GM21825 (cell line): ENCODE data around the gene AMPD2.
A peak's percentile ranks its signal among the peaks of the same experiment; 100 is the strongest.

ENCODE experiments used
- ATAC-seq: cut with Tn5 transposase; IDR thresholded peaks from one replicate; pipeline ENCODE4 v1.9.1; 2021; ENCODE audit warnings: mild to moderate bottlenecking, moderate library complexity; ENCODE audit not compliant: unreplicated experiment

Gene AMPD2

DNA sequence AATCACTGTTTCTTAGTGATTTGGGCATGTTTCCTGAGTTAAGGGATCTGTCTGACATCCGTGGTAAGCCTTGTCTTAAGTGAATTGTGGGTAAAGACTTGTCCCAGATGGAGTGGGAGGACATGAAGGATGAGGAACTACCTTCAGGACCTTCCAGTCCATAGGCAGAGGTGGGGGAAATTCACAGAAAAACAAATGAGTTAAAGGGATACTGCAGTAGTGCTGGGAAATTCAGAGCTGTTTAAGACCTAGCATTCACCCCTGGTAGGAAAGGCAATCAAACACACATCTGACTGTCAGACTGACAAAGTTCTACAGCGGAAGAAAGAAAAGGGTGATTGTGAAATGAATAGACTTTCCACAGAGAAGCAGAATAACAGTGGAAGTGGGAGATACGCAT lies 3.2 kb upstream of the AMPD2 start:
- ATAC-seq: no peak

DNA sequence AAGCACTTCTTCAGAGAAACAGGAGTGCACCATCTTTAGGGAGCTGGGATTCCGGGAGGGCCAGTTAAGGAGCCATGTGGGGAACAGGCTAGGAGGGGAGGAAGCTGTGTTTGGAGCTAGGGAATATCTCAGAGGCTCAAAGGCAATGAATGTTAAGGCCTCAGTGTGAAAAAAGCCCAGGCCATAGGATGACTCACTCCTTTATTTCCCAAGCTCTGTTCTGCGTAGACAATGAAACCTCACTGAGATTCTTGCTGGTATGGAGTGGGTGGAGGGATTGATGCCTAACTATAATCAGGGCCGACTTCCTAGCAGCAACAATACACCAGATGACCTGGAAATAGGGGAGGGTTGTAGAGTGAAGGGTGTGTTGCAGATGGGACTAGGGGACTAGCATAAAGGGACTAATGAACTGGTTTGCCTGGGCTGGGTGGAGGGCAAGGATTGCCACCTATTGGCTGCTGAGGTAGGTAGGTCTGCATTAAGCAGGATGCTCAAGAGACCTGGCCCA lies 2.3 kb upstream of the AMPD2 start:
- ATAC-seq: no peak

DNA sequence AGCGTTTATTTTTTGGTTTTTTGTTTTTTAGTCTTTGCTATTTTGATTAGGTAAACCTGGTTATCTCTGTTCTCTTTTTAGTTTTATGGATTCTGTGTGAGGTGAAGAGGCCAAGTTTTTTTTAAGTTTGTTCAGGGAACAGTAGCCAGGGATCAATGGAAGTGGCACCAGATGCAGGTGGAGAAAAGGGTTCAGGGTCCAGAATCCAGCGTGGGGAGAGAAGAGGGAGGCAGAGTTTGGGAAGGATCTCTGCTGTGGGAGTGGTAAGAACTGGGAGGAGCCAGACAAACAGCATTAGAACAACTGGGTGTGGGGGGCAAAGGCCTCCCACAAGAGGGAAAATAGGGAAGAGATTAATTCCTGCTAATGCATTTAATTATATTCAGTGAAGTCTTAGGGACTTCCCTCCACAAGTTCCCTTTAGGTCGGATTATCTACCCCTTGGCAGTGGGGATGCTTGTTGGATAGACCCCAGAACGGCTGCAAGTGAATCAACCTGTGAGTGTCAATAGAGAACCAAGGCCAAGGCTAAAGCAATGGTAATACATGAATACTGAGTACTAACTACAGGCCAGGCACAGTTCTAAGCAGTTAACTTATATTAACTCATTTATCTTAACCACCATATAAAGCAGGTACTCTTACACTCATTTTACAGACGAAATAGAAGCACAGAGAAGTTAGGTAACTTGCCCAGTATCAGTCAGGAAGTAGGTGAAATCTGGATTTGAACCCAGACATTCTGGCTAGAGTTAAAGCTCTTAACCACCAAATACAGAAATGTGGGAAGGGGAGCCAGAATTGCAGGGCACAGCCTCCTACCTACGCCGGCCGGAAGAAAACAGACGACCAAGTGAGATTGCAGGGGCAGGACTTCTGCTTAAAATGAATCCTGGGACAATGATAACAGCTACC lies 719 bp upstream of the AMPD2 start:
- ATAC-seq: no peak

DNA sequence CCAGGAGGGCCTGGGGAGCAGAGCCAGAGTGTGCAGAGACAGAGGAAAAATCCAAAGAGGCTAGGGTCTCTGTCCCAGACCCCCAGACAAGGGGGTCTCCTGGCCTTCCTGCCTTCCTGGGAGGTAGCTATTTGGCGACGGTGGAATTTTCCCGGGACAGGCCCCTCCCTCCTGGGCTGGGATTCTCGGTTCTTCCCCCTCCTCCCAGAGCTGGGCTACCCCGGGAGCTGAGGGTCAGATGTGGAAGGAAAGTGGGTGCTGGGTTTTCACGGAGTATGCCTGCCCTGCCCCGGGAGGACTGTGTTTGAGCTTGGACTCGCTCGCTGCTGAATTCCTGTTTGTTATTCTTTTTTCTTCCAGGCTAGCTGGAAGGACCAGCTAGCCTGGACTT lies 759 bp downstream of the AMPD2 start:
- no peak for ATAC-seq

DNA sequence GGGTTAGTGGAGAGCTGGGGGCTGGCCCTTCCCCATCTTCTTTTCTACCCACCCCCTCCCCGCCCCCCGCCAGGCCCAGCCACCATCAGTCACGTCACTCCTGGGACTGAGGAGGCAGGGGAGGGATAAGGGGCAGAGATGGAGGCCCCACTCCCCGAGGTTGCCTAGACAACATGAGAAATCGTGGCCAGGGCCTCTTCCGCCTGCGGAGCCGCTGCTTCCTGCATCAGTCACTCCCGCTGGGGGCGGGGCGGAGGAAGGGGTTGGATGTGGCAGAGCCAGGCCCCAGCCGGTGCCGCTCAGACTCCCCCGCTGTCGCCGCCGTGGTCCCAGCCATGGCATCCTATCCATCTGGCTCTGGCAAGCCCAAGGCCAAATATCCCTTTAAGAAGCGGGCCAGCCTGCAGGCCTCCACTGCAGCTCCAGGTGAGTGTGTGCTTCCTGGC lies 1.2 kb downstream of the AMPD2 start:
- peak; percentile 66 for ATAC-seq

DNA sequence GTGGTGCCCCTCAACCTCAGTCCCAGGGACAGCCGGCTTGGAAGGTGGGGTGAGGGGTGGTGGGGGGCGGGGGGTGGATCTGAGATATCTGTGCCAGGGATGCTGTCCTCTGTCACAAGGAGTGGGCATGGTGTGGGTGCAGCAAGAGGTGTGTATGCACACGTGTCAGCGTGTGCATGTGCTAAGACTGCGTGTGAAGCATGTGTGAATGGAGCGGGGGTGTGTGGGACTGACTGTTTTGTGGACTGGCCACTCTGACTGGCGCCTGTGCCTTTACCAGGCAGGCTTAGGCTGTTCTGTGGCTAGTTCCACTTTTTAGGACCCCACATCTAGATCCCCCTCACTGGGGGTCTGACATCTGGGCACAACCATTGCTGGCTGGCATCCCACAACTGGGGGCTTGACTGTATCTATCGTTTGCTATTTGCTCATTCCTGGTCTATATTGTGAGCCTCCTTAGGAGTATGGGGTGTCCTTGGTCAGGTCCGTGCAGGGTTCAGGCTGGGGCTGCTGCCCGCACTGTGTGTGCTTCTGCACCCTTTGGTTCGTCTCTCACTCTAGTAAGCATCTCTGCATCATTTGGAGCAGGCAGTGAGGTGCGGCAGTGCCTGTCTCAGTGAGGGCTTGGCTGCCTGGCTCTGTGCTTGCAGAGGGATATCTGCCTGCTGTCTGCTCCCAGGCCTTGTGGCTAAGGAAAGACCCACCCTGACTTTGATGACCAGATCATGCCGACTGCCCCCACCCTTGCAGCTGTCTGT lies 1.9 kb downstream of the AMPD2 start:
- ATAC-seq: no peak

DNA sequence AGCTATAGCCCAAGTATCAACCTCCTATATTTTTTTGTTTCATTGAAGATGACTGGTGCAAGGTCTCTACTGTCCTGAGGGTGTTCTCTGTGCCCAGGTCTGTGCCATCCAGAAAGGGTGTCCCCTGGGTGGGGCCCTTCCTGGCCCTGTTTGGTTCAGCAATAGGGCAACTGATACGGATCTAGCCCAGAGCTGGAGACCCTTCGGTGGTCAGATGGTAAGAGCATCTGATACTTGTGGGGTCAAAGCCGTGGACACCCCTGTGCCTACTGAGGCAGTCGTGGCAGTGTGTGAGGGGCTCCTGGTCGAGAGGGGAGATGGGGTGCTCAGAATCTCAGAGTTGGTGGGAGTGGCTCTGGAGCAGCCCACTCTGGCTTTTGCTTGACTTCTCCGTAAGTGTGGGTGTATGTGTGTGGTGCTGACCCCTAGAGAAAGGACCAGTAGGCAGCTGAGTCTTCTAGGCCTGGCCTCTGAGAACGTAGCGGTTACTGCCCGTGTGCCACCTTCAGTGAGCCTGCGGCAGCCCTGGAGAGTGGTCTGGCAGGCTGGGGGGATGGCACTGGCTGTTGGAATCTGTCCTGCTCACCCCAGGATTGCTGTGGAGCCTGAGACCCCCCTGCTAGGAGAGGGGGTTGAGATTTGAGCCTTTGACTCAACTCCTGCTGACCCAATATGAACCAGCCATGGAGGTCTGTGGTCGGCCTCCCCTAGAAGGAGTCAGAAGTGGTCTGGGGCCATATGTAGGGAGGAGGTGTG lies 2.7 kb downstream of the AMPD2 start:
- no peak for ATAC-seq

DNA sequence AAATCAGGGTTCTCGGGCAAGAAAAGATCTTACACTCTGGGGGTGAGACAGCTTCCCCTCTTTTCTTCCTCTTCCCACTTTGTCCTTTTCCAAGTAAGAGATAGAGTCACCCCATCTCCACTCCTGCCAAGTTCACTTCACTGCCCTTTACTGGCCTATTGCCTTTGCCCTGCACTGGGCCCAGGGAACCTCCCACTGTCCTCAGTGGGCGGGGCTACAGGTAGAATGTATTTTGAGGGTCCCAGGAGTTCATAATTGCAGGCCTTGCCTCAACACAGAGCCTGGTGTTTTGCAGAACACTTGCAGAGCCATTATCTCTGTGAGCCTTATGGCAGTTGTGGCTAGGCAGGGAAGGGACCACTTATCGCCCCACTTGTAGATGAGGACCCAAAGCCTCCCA lies 3.3 kb downstream of the AMPD2 start:
- no peak for ATAC-seq

DNA sequence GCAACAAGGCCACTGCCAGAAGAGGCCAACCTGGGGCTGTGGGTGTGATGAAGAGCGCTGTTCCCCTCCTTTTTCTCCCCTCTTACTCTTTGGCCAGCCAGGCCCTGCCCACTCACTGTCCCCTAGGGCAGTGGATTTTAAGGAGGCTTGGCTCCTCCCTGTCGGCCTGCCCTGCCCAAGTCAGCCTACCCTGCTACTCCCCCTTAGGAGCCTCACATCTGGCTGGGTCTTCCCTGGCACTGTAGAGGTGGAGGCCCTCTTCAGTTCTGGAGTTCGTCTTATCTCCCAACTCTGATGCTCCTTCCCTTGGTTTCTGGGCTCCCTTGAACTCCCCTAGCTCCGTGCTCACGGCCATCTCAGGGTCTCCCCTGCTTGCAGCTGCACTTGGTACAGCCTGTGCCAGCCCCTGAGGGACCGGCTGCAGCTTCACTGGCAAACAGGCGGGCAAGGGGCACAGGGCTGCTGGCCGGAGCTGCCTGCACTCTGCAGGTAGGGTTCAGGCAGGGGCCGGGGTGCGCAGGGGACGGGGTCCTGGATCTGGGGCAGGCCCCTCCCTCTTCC lies 4.0 kb downstream of the AMPD2 start:
- no peak for ATAC-seq

DNA sequence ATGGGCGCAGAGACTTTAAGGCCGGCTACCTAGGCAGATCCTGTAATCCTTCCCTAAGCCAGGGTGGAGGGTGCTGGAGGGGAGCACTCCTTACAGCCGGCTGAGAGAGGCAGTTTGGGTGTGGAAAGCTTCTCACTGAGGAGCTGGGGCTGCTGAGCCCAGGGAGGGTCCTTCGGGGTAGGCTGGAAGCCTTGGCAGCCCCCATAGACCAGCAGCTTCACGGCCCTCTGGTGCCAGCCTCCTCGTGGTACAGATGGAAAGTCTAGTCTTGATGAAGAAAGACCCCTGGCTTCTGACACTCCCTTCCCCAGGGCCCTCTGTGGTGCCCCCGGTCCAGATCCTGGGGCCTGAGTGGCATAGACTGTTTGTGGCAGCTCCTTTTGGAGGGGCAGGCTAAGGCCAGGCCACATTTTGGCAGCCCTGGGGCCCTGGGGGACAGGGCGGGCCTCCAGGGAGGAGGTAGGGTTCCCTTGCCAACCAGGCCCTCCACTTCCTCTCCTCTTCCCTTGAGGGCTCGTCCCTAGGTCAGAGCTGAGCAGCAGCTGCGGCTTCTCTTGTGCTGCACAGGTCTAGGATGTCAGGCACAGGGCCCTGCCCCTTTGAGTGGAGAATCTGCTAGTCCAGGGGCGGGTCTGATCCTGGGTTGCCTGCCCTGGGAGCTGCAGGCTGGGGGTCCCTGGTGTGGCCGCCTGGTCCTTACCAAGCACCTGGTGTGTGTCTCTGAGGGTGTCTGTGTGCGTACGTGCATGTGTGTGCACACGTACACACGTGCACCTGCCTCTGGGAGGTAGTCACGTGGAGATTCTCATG lies 4.8 kb downstream of the AMPD2 start:
- ATAC-seq: peak; percentile 36

DNA sequence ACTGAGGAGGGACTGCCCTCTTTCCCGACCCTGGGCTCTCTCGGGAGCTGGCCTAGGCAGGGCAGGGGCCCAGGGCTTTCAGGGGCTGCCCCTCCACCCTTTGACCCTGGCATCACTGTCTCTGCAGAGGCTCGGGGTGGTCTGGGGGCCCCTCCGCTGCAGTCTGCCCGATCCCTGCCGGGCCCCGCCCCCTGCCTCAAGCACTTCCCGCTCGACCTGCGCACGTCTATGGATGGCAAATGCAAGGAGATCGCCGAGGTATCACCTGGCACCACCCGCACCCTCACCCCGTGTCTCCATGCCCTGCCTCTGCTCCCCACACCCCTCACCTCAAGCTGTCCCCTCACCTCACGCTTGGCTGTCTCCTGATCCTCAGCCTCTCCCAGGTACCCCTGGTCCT lies 5.5 kb downstream of the AMPD2 start:
- ATAC-seq: no peak

DNA sequence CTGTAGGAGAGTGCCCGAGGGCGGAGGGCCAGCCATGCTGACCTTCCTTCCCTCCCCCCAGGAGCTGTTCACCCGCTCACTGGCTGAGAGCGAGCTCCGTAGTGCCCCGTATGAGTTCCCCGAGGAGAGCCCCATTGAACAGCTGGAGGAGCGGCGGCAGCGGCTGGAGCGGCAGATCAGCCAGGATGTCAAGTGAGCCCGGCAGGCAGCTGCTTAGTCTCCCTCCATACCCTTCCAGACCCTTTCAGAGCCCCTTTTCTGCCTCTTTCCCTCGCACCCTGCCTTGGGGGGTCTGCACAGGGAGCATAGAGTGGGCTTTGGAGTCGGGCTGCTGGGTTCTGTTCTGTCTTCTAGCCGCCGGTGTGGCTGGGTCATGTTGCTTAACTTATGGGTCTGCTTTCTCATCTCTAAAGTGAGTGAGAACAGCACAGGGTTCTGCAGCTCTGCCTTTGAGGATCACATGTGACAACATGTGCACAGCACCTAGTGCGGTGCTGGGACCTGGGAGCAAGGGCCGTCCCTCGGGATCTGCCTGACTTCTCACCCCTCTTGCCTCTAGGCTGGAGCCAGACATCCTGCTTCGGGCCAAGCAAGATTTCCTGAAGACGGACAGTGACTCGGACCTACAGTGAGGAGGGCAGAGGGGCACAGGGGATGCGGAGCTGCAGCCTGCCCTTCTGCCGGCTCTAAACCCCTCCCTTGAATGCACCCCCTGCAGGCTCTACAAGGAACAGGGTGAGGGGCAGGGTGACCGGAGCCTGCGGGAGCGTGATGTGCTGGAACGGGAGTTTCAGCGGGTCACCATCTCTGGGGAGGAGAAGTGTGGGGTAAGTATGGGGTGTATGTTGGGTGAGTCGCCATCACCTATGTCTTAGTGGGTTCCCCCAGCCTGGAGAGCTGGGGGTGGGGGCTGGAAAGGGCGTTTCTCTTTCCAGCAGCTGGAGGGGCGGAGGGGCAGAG lies 6.2 kb downstream of the AMPD2 start:
- ATAC-seq: no peak

DNA sequence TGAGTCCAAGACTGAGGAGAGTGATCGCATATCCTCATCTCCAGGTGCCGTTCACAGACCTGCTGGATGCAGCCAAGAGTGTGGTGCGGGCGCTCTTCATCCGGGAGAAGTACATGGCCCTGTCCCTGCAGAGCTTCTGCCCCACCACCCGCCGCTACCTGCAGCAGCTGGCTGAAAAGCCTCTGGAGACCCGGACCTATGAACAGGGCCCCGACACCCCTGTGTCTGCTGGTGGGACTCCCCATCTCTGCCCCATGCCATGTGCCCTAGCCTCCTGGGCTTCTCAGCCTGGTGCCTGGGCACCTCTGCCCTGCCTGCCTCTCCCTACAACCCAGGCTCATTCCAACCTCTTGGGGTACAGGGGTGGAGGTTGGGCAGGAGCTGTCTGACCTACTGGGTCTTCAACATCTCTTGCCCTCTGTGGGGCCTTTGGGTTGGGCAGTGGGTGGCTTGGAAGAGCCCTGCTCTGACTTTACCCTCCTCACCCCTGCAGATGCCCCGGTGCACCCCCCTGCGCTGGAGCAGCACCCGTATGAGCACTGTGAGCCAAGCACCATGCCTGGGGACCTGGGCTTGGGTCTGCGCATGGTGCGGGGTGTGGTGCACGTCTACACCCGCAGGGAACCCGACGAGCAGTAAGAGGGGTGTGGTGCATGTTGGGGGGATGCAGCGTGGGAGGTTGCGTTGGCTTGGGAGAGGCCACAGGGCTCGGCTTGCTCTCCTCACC lies 7.2 kb downstream of the AMPD2 start:
- no peak for ATAC-seq

DNA sequence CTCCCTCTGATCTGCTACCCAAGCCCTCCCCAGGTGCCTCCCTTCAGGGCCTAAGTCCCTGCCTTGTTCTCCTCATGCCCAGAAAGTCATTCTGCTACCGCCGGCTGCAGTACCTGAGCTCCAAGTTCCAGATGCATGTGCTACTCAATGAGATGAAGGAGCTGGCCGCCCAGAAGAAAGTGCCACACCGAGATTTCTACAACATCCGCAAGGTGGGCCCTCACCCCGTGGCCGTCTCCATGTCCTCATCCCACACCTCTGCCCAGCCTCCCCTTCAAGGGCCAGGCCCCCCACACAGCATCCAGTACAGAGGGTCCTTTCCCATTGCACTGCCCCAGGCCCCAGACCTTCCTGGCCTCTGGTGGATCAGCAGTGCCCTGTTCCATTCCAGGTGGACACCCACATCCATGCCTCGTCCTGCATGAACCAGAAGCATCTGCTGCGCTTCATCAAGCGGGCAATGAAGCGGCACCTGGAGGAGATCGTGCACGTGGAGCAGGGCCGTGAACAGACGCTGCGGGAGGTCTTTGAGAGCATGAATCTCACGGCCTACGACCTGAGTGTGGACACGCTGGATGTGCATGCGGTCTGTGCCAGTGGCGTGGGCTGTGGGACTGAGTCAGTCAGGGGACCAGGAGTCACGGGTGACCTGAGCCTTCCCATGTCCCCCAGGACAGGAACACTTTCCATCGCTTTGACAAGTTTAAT lies 8.2 kb downstream of the AMPD2 start:
- ATAC-seq: no peak

DNA sequence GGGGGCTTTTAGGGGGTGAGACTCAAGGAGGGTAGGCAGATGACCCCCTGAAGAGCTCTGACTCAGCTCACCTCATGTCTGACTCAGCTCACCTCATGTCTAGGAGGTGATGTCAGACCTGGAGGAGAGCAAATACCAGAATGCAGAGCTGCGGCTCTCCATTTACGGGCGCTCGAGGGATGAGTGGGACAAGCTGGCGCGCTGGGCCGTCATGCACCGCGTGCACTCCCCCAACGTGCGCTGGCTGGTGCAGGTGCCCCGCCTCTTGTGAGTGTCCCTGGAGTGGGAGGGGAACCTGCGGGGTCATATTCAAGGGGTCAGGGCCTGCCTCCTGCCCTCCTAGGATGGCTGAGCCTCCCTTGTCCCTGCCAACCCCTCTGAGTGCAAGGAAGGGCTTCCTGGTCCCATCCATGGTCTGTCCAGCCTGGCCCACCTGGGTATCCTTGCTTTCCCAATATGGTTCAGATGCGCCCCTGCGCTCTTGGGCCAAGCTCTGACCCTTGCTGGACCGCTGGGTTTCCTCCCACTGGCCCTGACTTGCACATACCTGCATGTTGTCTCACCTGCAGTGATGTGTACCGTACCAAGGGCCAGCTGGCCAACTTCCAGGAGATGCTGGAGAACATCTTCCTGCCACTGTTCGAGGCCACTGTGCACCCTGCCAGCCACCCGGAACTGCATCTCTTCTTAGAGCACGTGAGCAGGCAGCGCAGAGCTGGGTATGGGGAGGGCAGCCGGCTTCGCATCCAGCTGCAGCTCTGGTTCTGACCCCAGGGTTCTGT lies 9.1 kb downstream of the AMPD2 start:
- ATAC-seq: no peak

DNA sequence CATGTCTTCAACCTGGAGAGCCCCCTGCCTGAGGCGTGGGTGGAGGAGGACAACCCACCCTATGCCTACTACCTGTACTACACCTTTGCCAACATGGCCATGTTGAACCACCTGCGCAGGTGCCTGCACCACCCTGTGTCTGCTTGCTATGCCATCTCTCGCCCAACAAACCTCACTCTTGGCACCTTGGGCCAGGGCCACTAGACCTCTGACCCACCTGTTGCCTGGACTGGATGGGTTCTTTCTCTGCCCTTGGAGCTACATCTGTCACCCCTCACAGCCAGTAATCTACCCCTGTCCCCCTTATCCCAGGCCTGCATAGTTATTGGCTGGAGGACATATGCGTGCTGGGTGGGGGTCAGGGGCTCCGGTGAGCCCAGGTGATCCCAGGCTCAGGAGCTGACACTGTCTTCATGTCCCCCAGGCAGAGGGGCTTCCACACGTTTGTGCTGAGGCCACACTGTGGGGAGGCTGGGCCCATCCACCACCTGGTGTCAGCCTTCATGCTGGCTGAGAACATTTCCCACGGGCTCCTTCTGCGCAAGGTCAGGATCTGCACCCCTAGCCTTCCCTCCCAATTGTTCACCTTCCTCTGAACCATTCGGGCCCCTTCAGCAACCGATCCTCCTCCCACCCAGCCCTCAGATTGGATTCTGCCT lies 9.9 kb downstream of the AMPD2 start:
- no peak for ATAC-seq
